Retinal pigment epithelial cell (primary cell): ENCODE data around the gene SRRT.
"Not testable (repeated sequence)": the region's sequence is repeated elsewhere in the genome, so short reads cannot be mapped to it uniquely, and the experiment has no call there.

Experiments used
- DNase-seq: peaks from one replicate; pipeline ENCODE4 v3.0.0-alpha.2; 2010; ENCODE audit warnings: low read depth
- H3K4me3 ChIP-seq: 2 replicates; pipeline ENCODE4 v1.5.1; 2011; ENCODE audit warnings: mild to moderate bottlenecking, low read length, control low read depth, moderate library complexity
- TF ChIP-seq, protein P1 (sequence below): conservative IDR thresholded peaks from 2 replicates; pipeline ENCODE4 v1.5.1; 2011; ENCODE audit warnings: low read depth, low read length, control low read depth, inconsistent platforms

SRRT gene

DNA sequence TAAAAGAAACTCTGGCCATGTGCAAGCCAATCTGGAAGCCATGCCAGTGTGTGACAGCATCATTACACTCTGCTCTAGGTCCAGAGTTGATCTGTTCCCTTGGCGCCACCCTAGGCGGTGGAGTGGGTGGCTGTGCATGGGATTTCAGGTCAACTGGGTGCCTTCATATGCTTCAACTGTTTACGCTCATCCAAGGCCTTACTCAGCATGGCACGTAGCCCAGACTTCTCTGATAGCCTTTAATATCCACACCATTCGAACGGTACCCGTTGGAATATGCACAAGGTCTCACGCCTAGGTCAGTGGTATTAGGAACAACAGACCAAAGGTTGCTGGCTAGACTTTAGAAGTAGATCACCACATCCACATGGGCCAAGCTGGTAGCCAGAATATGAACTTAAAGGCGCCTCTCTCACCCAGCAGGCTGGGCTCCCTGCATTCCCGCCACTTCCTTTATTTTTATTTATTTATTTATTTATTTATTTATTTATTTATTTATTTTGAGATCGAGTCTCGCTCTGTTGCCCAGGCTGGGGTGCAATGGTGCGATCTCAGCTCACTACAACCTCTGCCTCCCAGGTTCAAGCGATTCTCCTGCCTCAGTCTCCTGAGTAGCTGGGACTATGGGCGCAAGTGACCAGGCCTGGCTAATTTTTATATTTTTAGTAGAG lies 39.4 kb downstream of the SRRT start:
- H3K4me3 ChIP-seq: no peak overlapping the region
- TF ChIP-seq, protein P1, sequence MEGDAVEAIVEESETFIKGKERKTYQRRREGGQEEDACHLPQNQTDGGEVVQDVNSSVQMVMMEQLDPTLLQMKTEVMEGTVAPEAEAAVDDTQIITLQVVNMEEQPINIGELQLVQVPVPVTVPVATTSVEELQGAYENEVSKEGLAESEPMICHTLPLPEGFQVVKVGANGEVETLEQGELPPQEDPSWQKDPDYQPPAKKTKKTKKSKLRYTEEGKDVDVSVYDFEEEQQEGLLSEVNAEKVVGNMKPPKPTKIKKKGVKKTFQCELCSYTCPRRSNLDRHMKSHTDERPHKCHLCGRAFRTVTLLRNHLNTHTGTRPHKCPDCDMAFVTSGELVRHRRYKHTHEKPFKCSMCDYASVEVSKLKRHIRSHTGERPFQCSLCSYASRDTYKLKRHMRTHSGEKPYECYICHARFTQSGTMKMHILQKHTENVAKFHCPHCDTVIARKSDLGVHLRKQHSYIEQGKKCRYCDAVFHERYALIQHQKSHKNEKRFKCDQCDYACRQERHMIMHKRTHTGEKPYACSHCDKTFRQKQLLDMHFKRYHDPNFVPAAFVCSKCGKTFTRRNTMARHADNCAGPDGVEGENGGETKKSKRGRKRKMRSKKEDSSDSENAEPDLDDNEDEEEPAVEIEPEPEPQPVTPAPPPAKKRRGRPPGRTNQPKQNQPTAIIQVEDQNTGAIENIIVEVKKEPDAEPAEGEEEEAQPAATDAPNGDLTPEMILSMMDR: no peak
- DNase-seq: no peak

DNA sequence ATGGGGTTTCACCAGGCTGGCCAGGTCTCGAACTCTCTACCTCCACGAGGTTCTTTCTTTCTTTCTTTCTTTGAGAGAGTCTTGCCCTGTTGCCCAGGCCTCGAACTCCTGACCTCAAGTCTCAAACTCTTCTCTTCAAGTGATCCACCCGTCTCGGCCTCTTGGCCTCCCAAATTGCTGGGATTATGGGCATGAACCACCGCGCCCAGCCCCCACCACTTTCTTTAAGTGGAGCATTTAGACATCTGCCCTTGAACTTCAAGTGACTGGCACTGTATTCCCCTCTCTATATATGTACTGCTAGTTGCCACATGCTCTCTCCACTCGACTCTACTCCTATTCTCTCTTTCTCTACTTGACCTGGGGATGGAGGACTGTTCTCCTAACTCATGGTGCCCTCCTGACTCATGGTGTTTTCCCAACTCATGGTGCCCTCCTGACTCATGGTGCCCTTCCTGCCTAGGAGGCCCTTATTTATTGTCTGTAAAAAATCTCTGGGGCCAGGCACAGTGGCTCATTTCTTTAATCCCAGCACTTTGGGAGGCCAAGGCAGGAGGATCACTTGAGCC lies 40.1 kb downstream of the SRRT start:
- no peak for DNase-seq
- TF ChIP-seq, protein P1: no peak
- H3K4me3 ChIP-seq: no peak overlapping the region

DNA sequence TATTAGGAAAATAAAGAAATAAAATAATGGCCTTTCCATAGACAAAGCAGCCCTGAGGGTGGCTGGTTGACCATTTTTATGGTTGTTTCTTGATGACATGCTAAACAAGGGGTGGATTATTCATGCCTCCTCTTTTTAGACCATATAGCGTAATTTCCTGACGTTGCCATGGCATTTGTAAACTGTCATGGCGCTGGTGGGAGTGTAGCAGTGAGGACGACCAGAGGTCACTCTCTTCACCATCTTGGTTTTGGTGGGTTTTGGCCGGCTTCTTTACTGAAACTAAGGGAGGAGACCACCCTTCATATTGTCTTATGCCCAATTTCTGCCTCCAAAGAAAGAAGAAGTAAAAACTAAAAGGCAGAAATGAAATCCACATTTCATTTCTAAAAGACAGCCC lies 44.4 kb downstream of the SRRT start:
- H3K4me3 ChIP-seq: not testable (repeated sequence)

DNA sequence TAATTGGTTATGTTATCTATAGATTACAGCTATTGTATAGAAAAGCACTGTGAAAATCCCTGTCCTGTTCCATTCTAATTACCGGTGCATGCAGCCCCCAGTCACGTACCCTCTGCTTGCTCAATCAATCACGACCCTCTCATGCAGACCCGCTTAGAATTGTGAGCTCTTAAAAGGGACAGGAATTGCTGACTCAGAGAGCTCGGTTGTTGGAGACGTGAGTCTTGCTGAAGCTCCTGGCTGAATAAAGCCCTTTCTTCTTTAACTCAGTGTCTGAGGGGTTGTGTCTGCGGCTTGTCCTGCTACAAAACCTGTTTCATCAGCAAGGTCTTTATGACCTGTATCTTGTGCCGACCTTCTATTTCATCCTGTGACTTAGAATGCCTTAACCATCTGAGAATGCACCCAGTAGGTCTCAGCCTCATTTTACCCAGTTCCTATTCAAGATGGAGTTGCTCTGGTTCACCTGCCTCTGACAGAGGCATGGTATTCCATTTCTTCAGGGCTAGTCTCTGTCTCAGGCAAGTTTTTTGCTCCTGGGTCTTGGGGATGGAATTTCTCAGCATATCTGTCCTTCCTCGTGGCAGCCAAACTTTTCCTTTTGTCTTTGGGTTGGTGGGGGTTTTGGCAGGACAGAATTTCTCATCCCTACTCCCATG lies 45.0 kb downstream of the SRRT start:
- not testable (repeated sequence) for DNase-seq, H3K4me3 ChIP-seq

More for the DNA sequence above, 44.4 kb downstream of the SRRT start:
- DNase-seq: not testable (repeated sequence)

DNA sequence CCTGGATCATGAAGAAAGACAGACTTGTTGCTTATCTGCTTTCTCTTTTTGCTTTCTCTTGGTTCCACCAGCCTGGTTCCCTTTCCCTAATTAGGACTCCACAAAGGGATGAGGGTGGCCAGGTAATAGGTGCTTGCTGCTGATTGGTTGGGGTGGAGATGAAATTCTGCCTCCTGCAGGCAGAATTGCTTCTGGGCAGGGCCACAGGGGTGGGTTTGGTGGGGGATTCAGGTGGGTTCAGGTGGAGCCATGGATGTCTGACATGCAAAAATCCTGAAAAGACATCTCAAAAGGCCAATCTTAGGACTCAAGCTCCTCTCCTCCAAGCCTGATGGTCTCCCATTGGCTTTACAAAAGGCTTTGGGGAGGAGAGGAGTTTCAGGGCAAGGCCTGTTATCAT lies 46.1 kb downstream of the SRRT start:
- no peak for DNase-seq
- no peak overlapping the region for H3K4me3 ChIP-seq
- TF ChIP-seq, protein P1: no peak

DNA sequence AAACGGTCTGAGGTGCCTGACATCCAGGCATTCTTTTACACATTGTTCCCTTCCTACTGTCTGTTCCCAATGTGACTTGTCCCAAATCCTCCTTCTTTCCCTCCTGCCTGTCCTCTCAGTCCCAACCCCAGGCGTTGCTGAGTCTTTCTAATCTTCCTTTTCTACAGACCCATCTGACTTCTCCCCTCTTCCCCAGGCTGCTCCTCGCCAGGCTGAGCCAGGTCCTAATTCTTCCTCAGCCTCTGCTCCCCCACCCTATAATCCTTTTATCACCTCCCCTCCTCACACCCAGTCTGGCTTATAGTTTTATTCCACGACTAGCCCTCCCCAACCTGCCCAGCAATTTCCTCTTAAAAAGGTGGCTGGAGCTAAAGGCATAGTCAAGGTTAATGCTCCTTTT lies 48.7 kb downstream of the SRRT start:
- H3K4me3 ChIP-seq, DNase-seq: not testable (repeated sequence)

DNA sequence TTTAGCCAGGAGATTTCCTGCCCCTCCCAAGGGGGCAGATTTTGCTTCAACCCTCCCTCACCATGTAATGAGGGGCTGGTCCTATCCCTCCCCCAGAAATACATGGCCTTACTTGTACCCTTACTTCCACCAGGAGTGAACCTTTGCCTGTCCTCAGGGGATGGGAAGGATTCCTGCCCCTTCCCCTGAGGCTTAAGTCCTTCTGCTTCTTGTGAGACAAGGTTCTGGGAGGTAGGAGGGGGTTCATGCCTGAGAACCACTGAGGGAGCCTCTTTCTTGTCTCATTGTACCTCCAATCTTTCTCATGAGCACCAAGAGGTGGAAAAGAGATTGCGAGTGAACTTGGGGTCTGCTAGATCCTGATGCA lies 54.9 kb downstream of the SRRT start:
- TF ChIP-seq, protein P1: no peak
- no peak for DNase-seq
- no peak overlapping the region for H3K4me3 ChIP-seq

DNA sequence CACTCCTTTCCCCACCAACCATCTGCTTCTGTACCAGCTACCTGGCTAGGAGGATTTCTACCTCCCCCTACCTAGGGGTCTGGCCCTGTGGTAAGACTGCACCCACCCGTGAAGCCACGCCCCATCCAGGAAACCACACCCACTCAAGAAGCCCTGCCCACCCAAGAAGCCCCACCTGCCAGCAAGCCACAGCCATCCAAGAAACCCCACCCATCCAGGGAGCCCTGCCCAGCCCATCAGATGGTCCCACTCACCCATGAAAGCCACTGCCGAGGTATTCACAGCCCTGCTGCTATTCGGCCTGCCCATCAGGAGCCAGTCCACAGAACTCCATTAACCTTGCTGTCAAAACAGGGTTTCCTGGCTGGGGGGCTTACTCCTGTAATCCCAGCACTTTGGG lies 58.8 kb downstream of the SRRT start:
- no peak overlapping the region for H3K4me3 ChIP-seq
- DNase-seq: no peak
- TF ChIP-seq, protein P1: no peak

DNA sequence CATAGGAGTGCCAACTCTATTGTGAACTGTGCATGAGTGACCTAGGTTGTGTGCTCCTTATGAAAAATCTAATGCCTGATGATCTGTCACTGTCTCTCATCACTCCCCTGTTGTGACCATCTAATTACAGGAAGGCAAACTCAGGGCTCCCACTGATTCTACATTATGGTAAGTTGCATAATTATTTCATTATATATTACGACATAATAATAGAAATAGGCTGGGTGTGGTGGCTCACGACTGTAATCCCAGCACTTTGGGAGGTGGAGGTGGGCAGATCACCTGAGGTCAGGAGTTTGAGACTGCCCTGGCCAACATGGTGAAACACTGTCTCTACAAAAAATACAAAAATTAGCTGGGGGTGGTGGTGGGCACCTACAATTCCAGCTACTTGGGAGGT lies 60.5 kb downstream of the SRRT start:
- not testable (repeated sequence) for DNase-seq, H3K4me3 ChIP-seq

DNA sequence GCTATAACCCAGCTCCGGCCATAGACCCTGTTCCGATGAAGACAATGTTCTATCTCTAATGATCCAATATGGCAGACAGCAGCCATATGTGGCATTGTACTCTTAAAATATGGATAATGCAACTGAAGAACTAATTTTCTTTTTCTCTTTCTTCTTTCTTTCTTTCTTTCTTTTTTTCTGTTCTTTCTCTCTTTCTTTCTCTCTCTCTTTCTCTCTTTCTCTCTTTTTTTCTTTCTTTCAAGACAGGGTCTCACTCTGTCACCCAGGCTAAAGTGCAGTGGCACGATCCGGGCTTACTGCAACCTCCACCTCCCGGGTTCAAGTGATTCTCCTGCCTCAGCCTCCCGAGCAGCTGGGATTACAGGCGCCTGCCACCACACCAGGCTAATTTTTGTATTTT lies 61.3 kb downstream of the SRRT start:
- H3K4me3 ChIP-seq, DNase-seq: not testable (repeated sequence)
